Activated effector memory CD4-positive, alpha-beta T cell treated with anti-CD3 and anti-CD28 coated beads, Interleukin-2, amount 50 U/mL, for 16 hours (primary cell): ENCODE results near the gene PDE6G.

Source experiments
- DNase-seq: peaks from one replicate; pipeline ENCODE4 v3.0.0-alpha.2; 2020

The PDE6G gene

GRCh38 chr17:81656118-81656743, at the start of gene PDE6G:
PDE6G (minus strand) TSS chr17:81656542; CDS start chr17:81653305, 3,237 bp downstream.
- DNase-seq = no peak

GRCh38 chr17:81705518-81706231, 49.3 kb upstream of the PDE6G start:
- DNase-seq = peak; percentile 59

GRCh38 chr17:81703747-81704654, 47.7 kb upstream of the PDE6G start:
- no peak for DNase-seq

- DNase-seq = peak; percentile 97
Observed at GRCh38 chr17:81702934-81703746, 46.8 kb upstream of the PDE6G start, which contains the start of gene MRPL12. MRPL12 (plus strand) TSS chr17:81703367; CDS start chr17:81703502, 135 bp downstream.

- DNase-seq = no peak
Observed at GRCh38 chr17:81701288-81702071, 45.1 kb upstream of the PDE6G start.

- no peak for DNase-seq
Observed at GRCh38 chr17:81700353-81701287, 44.3 kb upstream of the PDE6G start.

GRCh38 chr17:81697261-81698044, 41.1 kb upstream of the PDE6G start:
- DNase-seq = no peak

GRCh38 chr17:81696218-81696941, 40.0 kb upstream of the PDE6G start:
- DNase-seq = no peak

GRCh38 chr17:81695801-81696200, 39.5 kb upstream of the PDE6G start:
- DNase-seq = no peak

- no peak for DNase-seq
Observed at GRCh38 chr17:81695211-81695610, 38.9 kb upstream of the PDE6G start.

GRCh38 chr17:81694810-81695209, 38.5 kb upstream of the PDE6G start:
- DNase-seq = no peak

- no peak for DNase-seq
Observed at GRCh38 chr17:81693509-81694210, 37.3 kb upstream of the PDE6G start.

- no peak for DNase-seq
Observed at GRCh38 chr17:81691608-81692007, 35.3 kb upstream of the PDE6G start.

- no peak for DNase-seq
Observed at GRCh38 chr17:81691196-81691595, 34.9 kb upstream of the PDE6G start.

- DNase-seq = no peak
Observed at GRCh38 chr17:81690549-81690948, 34.2 kb upstream of the PDE6G start.

GRCh38 chr17:81690066-81690465, 33.7 kb upstream of the PDE6G start:
- no peak for DNase-seq

GRCh38 chr17:81688616-81689015, 32.3 kb upstream of the PDE6G start:
- DNase-seq = no peak
